K562 (cell line): Measurements from ENCODE around the gene TRMT1. TPM values are rescaled to one million over a fixed set of nuclear protein-coding genes. Genes with fewer than 3 reads are reported as not detected.

Experiments
- CBFA2T3 ChIP-seq: fragments of 450-650 bp; IDR thresholded peaks from 2 replicates; pipeline ENCODE4 v1.6.1; 2017
- CHD1 ChIP-seq: fragments of 200-600 bp; sonication (generic); IDR thresholded peaks from one replicate; pipeline ENCODE4 v1.6.1; 2012; ENCODE audit warnings: mild to moderate bottlenecking, moderate library complexity, low read length, inconsistent platforms
- FOXM1 ChIP-seq, 2 experiments: fragments of 450-650 bp in 1 of 2; sonication (generic) in 1 of 2; formaldehyde crosslinking in 1 of 2; IDR thresholded peaks; 2 replicates each; pipeline versions ENCODE4 v1.6.1 to v1.9.0; 2017 to 2022; ENCODE audit warnings: low read depth in 2 of 2, mild to moderate bottlenecking in 2 of 2, missing genetic modification reagents in 1 of 2, moderate library complexity in 1 of 2
- GATAD2A ChIP-seq: fragments of 450-650 bp; IDR thresholded peaks from 2 replicates; pipeline ENCODE4 v1.6.1; 2017
- GTF2B ChIP-seq: IDR thresholded peaks from 2 replicates; pipeline ENCODE4 v1.6.1; 2011; ENCODE audit not compliant: insufficient read length; ENCODE audit errors: extremely low read depth
- HDAC1 ChIP-seq, 2 experiments: fragments of 450-650 bp; IDR thresholded peaks; 2 replicates each; pipeline ENCODE4 v1.6.1; 2016 to 2017; ENCODE audit warnings: inconsistent platforms in 1 of 2, mild to moderate bottlenecking in 1 of 2, moderate library complexity in 1 of 2
- NFATC3 ChIP-seq: fragments of 450-650 bp; IDR thresholded peaks from 2 replicates; pipeline ENCODE4 v1.6.1; 2017; ENCODE audit warnings: mild to moderate bottlenecking
- SNIP1 ChIP-seq: fragments of 450-650 bp; IDR thresholded peaks from 2 replicates; pipeline ENCODE4 v1.7.1; 2017; ENCODE audit warnings: low read depth, mild to moderate bottlenecking
- THAP12 ChIP-seq: fragments of 250-450 bp; sonication (Bioruptor Pico); IDR thresholded peaks from 2 replicates; pipeline ENCODE4 v1.9.0; 2021; ENCODE audit warnings: mild to moderate bottlenecking, inconsistent platforms
- TSC22D4 ChIP-seq: fragments of 450-650 bp; IDR thresholded peaks from 2 replicates; pipeline ENCODE4 v1.6.1; 2016; ENCODE audit warnings: missing genetic modification characterization, missing biosample characterization, control low read depth
- YBX1 ChIP-seq: fragments of 450-650 bp; IDR thresholded peaks from 2 replicates; pipeline ENCODE4 v1.7.1; 2016; ENCODE audit warnings: mild to moderate bottlenecking
- ZNF224 ChIP-seq: sonication (generic); formaldehyde crosslinking; IDR thresholded peaks from 2 replicates; pipeline ENCODE4 v1.8.0; 2022; ENCODE audit warnings: mild to moderate bottlenecking, missing genetic modification reagents
- polyA plus RNA-seq, 8 experiments: library from polyadenylated mRNA; depleted of rRNA in 4 of 8; stranded (reverse) in 5 of 8; unstranded in 3 of 8; fragments of >200 nt; fragmentation: Nextera tagmentation in 2 of 8; fragmentation: Illumina TruSeq in 1 of 8; extraction: Ambion mirVana in 2 of 8; extraction: Trizol in 1 of 8; gene quantifications; 2 replicates each; pipeline versions ENCODE4 v1.2.1 to v1.2.3, GENCODE V29; 2011 to 2014; ENCODE audit warnings: inconsistent platforms in 1 of 8, missing spikeins in 1 of 8
- total RNA-seq, 7 experiments: library from RNA; depleted of rRNA in 6 of 7; stranded (reverse); fragments of >200 nt in 6 of 7; fragmentation: Illumina TruSeq in 2 of 7; extraction: Trizol in 2 of 7; gene quantifications; 2 replicates each; pipeline versions ENCODE4 v1.2.1 to v1.2.3, GENCODE V29; 2011 to 2021; ENCODE audit warnings: low replicate concordance in 1 of 7
- TF ChIP-seq, protein P1 (sequence below): fragments of 450-650 bp; IDR thresholded peaks from 2 replicates; pipeline ENCODE4 v1.6.1; 2014; ENCODE audit warnings: low read depth, mild to moderate bottlenecking, moderate library complexity, borderline replicate concordance
- TF ChIP-seq, protein P2 (sequence below): fragments of 250-450 bp; sonication (Bioruptor Pico); IDR thresholded peaks from 2 replicates; pipeline ENCODE4 v1.5.0; 2021
- TF ChIP-seq, protein P3 (sequence below): sonication (generic); formaldehyde crosslinking; IDR thresholded peaks from 2 replicates; pipeline ENCODE4 v1.8.1; 2023; ENCODE audit warnings: mild to moderate bottlenecking, missing genetic modification reagents
- TF ChIP-seq, protein P4 (sequence below): fragments of 450-650 bp; formaldehyde crosslinking; IDR thresholded peaks from 2 replicates; pipeline ENCODE4 v1.4.0; 2022; ENCODE audit warnings: missing genetic modification characterization
- TF ChIP-seq, protein P5 (sequence below): fragments of 450-650 bp; formaldehyde crosslinking; IDR thresholded peaks from 2 replicates; pipeline ENCODE4 v1.4.0; 2022; ENCODE audit warnings: mild to moderate bottlenecking, moderate library complexity

The TRMT1 gene
- total and polyA plus RNA-seq, 9 of the 15 experiments (the other 6 are each of a cell fraction or from before 2014, with no cell fraction given) = 5.8 to 158 (median 54.3) TPM

DNA sequence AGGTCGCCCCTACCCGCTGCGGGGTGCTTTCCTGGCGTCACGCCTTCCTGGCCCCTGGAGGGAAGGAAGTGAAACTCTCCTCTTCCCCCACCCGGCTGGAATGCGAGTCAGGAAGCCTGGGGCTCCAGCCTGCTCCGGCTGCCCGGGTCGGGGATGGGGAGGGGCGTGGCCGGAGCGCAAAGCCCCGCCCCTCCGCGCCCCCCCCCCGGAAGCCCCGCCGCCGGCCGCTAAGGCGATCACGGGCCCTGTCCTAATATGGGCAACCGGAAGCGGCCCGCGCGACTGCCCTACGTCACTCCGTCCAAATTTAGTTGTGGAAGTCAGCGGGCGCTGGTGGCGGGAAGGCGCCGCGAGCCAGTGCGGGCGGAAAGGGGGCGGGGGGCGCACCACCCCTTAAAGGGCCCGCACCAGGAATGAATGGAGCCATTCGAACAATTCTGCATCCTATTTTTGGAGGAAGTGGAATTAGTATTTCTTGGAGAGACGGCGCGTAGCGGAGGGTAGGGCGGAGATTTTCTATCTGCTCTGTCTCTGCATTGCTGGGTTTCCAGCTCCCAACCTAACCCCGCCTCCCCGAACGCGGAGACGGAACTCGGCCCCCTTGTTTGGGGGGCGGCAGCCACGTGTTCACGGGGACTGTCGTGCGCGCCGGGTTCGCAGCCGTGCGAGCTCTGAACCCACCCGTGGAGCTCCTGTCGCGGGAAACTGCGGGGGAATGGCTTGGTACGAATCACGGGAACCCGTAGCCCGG lies 35.2 kb upstream of the TRMT1 start (continued):
- TF ChIP-seq GATAD2A (no peak), CBFA2T3 (no peak), GTF2B (no peak), HDAC1 (IDR thresholded peaks at IDR 0.05) (peak in 1 of 2 experiments; percentile 72; a peak in 2 of 4 replicates), TSC22D4 (no peak), YBX1 (no peak), FOXM1 (IDR thresholded peaks at IDR 0.05; ENCODE audit: low read depth) (peak; percentile 90), FOXM1 (CRISPR knock-in tag; IDR thresholded peaks at IDR 0.05; ENCODE audit: low read depth) (no peak), CHD1 (no peak), SNIP1 (no peak), NFATC3 (no peak), THAP12 (CRISPR knock-in tag) (peak; percentile 93), ZNF224 (CRISPR knock-in tag) (no peak)
- TF ChIP-seq, protein P1, sequence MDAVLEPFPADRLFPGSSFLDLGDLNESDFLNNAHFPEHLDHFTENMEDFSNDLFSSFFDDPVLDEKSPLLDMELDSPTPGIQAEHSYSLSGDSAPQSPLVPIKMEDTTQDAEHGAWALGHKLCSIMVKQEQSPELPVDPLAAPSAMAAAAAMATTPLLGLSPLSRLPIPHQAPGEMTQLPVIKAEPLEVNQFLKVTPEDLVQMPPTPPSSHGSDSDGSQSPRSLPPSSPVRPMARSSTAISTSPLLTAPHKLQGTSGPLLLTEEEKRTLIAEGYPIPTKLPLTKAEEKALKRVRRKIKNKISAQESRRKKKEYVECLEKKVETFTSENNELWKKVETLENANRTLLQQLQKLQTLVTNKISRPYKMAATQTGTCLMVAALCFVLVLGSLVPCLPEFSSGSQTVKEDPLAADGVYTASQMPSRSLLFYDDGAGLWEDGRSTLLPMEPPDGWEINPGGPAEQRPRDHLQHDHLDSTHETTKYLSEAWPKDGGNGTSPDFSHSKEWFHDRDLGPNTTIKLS = peak; percentile 66; the same call in 1 of the 2 replicates
- TF ChIP-seq, protein P2, sequence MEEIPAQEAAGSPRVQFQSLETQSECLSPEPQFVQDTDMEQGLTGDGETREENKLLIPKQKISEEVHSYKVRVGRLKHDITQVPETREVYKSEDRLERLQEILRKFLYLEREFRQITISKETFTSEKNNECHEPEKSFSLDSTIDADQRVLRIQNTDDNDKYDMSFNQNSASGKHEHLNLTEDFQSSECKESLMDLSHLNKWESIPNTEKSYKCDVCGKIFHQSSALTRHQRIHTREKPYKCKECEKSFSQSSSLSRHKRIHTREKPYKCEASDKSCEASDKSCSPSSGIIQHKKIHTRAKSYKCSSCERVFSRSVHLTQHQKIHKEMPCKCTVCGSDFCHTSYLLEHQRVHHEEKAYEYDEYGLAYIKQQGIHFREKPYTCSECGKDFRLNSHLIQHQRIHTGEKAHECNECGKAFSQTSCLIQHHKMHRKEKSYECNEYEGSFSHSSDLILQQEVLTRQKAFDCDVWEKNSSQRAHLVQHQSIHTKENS (CRISPR knock-in tag) = no peak
- TF ChIP-seq, protein P3, sequence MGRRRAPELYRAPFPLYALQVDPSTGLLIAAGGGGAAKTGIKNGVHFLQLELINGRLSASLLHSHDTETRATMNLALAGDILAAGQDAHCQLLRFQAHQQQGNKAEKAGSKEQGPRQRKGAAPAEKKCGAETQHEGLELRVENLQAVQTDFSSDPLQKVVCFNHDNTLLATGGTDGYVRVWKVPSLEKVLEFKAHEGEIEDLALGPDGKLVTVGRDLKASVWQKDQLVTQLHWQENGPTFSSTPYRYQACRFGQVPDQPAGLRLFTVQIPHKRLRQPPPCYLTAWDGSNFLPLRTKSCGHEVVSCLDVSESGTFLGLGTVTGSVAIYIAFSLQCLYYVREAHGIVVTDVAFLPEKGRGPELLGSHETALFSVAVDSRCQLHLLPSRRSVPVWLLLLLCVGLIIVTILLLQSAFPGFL (CRISPR knock-in tag) = no peak
- TF ChIP-seq, protein P4, sequence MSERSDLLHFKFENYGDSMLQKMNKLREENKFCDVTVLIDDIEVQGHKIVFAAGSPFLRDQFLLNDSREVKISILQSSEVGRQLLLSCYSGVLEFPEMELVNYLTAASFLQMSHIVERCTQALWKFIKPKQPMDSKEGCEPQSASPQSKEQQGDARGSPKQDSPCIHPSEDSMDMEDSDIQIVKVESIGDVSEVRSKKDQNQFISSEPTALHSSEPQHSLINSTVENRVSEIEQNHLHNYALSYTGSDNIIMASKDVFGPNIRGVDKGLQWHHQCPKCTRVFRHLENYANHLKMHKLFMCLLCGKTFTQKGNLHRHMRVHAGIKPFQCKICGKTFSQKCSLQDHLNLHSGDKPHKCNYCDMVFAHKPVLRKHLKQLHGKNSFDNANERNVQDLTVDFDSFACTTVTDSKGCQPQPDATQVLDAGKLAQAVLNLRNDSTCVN (CRISPR knock-in tag) = no peak; the same call in 1 of the 2 replicates
- TF ChIP-seq, protein P5, sequence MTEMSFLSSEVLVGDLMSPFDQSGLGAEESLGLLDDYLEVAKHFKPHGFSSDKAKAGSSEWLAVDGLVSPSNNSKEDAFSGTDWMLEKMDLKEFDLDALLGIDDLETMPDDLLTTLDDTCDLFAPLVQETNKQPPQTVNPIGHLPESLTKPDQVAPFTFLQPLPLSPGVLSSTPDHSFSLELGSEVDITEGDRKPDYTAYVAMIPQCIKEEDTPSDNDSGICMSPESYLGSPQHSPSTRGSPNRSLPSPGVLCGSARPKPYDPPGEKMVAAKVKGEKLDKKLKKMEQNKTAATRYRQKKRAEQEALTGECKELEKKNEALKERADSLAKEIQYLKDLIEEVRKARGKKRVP = no peak
